Measurements from ENCODE around the gene TTL. TPM values are rescaled to one million over a fixed set of nuclear protein-coding genes. Genes with fewer than 3 reads are reported as not detected.

TTL gene
- total and polyA plus RNA-seq, 2 of the 13 experiments (the other 11 are each of a cell fraction or from before 2014, with no cell fraction given), result 19.0 to 59.8 TPM

- peak overlapping the region; percentile 21 for H2AFZ ChIP-seq (ENCODE audit: low read length)
- WGBS (ENCODE audit: low lambda C conversion rate), result 29% methylated on average over 3 of the region's 3 CpGs
- TF ChIP-seq ZBTB43 (CRISPR knock-in tag; conservative IDR thresholded peaks at IDR 0.05), result no peak; the same call in 1 of the 2 replicates
- no peak for TF ChIP-seq SRF (IDR thresholded peaks at IDR 0.05; ENCODE audit: low read depth, low read length)
- TF ChIP-seq ZBTB21 (CRISPR knock-in tag; IDR thresholded peaks at IDR 0.05), result no peak
- peak; percentile 3; the same call in 1 of the 2 replicates for TF ChIP-seq MXD4 (CRISPR knock-in tag; IDR thresholded peaks at IDR 0.05)
- TF ChIP-seq ZNF543 (CRISPR knock-in tag; IDR thresholded peaks at IDR 0.05), result peak; percentile 2; the same call in 1 of the 2 replicates
- TF ChIP-seq GATAD1 (CRISPR knock-in tag; IDR thresholded peaks at IDR 0.05), result no peak
- 0 out of 2 replicates have a peak, but pooled peaks have one; percentile 5 for TF ChIP-seq DNMT3B (CRISPR knock-in tag; conservative IDR thresholded peaks at IDR 0.05)
- no peak for TF ChIP-seq ELF4 (CRISPR knock-in tag; IDR thresholded peaks at IDR 0.05; ENCODE audit: borderline replicate concordance)
- peak; percentile 91 for TF ChIP-seq ZNF317 (CRISPR knock-in tag; IDR thresholded peaks at IDR 0.05)
- 0 out of 2 replicates have a peak, but pooled peaks have one; percentile 27 for TF ChIP-seq RFX5 (IDR thresholded peaks at IDR 0.05; ENCODE audit: low read depth, low read length)
- TF ChIP-seq ZNF709 (CRISPR knock-in tag; IDR thresholded peaks at IDR 0.05), result 0 out of 2 replicates have a peak, but pooled peaks have one; percentile 12
- TF ChIP-seq PAF1 (CRISPR knock-in tag; IDR thresholded peaks at IDR 0.05), result no peak
- TF ChIP-seq ZNF17 (CRISPR knock-in tag; IDR thresholded peaks at IDR 0.05), result no peak
- TF ChIP-seq JUN (CRISPR knock-in tag; IDR thresholded peaks at IDR 0.05), result no peak
- no peak for TF ChIP-seq ATM (IDR thresholded peaks at IDR 0.05; ENCODE audit: borderline replicate concordance)
- TF ChIP-seq JUND (CRISPR knock-in tag; IDR thresholded peaks at IDR 0.05), result 0 out of 2 replicates have a peak, but pooled peaks have one; percentile 1
- TF ChIP-seq ZFP91 (CRISPR knock-in tag; IDR thresholded peaks at IDR 0.05; ENCODE audit: borderline replicate concordance), result no peak
- no peak; the same call in 1 of the 2 replicates for TF ChIP-seq ZNF280D (CRISPR knock-in tag; IDR thresholded peaks at IDR 0.05)
- TF ChIP-seq GLI4 (CRISPR knock-in tag; IDR thresholded peaks at IDR 0.05; ENCODE audit: borderline replicate concordance), result 0 out of 2 replicates have a peak, but pooled peaks have one; percentile 7
Observed at GRCh38 chr2:112584891-112585250, 102.9 kb downstream of the TTL start.

More at GRCh38 chr2:112584891-112585250, 102.9 kb downstream of the TTL start:
- no peak for ATAC-seq
- intact Hi-C loops (cut with micrococcal nuclease; ENCODE audit: unreplicated experiment), result loop anchor here (1.0 to 10.0 kb wide), 3 partner anchors 43 to 330 kb away; partner anchors contain the start of genes POLR1B and ZC3H8
- CTCF ChIA-PET (ENCODE audit: low intra/inter-chr PET ratio, low total read pairs), result interaction anchor here (1.2 kb wide), 1 partner anchor 103 kb away, joined by 3 read pairs; the partner anchor contains the start of gene TTL
- Histone ChIP-seq H3K36me3 (replicated peaks in 1 of 2; ENCODE audit: control insufficient read depth in 1 of 2, insufficient read depth in 2 of 2, low read length in 2 of 2) (peaks cover 9 to 15% of the 10 kb centered on the region in 2 experiments; a peak in 4 of 5 replicates), H3K9ac (ENCODE audit: insufficient read depth, low read depth, low read length) (peak overlapping the region; percentile 97), H3K4me3 (replicated peaks in 1 of 3; ENCODE audit: insufficient read depth in 1 of 3, low read depth in 2 of 3, low read length in 3 of 3) (peak overlapping the region; percentile 76 to 95 (median 87)), H3K27ac (ENCODE audit: extremely low read length, insufficient read depth, low read length) (peak overlapping the region; percentile 97), H3K4me1 (ENCODE audit: insufficient read depth, low read length) (peaks cover 40% of the 10 kb centered on the region), H3K4me2 (ENCODE audit: low read depth, low read length) (peak overlapping the region; percentile 91), H3K79me2 (ENCODE audit: insufficient read depth, low read length) (peaks cover 10% of the 10 kb centered on the region), H4K20me1 (ENCODE audit: insufficient read depth, low read length) (no peaks in the 10 kb centered on the region), H3K27me3 (ENCODE audit: control insufficient read depth in 1 of 2, insufficient read depth in 2 of 2, low read length in 2 of 2) (peaks cover 0 to 4% of the 10 kb centered on the region in 2 experiments; a peak in 1 of 5 replicates), H3K9me3 (ENCODE audit: low read length) (no peaks in the 10 kb centered on the region)
- no peak for FAIRE-seq
- POLR2A ChIA-PET, result interaction anchor here (0.8 to 3.3 kb wide), 18 partner anchors 9 to 503 kb away, joined by 3 to 35 read pairs (median 4); partner anchors contain the start of gene SLC20A1
- TSS peak; percentile 67 for BruUV-seq (replicated peaks)
- in situ Hi-C loops (cut with HindIII; ENCODE audit: extremely low pct_ligation_motif_present, low pct_unique_long_range_greater_than_20kb), result loop anchor here (5.0 kb wide), 1 partner anchor 103 kb away; the partner anchor contains the start of gene TTL
- no peak for DNase-seq (ENCODE audit: low spot score)
